Erythroblast (primary cell): ENCODE measurements around the gene FNDC4.
"Not testable (repeated sequence)": the region's sequence is repeated elsewhere in the genome, so short reads cannot be mapped to it uniquely, and the experiment has no call there.

Experiments used
- DNase-seq, 2 experiments: peaks; one replicate each; lab custom pipeline; 2025; lab: John Stamatoyannopoulos, UW
- GATA1 ChIP-seq: IDR thresholded peaks from 2 replicates; pipeline ENCODE4 v1.6.1; 2011; ENCODE audit warnings: low read depth, mild to moderate bottlenecking, control low read depth, low read length, moderate library complexity
- POLR2A ChIP-seq: IDR thresholded peaks from 2 replicates; pipeline ENCODE4 v1.6.1; 2011; ENCODE audit warnings: mild to moderate bottlenecking, low read length

Gene FNDC4, protein sequence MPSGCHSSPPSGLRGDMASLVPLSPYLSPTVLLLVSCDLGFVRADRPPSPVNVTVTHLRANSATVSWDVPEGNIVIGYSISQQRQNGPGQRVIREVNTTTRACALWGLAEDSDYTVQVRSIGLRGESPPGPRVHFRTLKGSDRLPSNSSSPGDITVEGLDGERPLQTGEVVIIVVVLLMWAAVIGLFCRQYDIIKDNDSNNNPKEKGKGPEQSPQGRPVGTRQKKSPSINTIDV

DNA sequence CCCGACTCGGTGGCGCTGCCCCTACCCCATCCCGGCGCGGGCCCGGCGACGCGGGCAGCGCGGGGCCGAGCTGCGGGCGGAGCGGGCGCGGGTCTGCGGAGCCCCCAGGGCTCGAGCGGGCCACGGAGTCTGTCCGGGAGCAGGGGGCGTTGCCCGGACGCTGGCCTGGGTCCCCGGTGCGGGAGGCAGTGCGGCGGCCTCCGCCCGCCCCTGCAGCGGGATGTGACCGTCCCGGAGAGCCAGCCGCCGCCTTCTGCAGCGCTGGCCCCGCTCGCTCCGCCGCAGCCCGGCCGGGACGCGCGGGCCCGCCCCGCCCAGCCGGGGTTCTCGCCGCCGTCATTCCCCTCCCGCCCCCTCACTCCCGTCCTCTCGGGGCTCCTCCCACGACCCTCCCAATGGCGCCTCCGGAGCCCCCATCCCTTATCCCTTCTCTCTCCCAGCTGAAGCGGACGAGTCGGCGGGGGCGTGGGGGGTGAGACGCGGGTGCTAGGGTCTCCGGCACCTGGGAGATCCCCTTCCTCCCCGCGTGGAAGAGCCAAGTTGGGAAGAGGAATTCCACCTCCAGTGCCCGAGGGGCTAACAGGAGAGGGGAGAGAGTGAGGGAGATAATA lies at the start of gene FNDC4:
FNDC4 (minus strand) TSS at position 257 of the 611 bp plus-strand sequence. CDS start 521 bp downstream, outside the sequence.
- TF ChIP-seq POLR2A, result no peak
- TF ChIP-seq GATA1, result no peak
- peak; percentile 29 to 51 for DNase-seq

DNA sequence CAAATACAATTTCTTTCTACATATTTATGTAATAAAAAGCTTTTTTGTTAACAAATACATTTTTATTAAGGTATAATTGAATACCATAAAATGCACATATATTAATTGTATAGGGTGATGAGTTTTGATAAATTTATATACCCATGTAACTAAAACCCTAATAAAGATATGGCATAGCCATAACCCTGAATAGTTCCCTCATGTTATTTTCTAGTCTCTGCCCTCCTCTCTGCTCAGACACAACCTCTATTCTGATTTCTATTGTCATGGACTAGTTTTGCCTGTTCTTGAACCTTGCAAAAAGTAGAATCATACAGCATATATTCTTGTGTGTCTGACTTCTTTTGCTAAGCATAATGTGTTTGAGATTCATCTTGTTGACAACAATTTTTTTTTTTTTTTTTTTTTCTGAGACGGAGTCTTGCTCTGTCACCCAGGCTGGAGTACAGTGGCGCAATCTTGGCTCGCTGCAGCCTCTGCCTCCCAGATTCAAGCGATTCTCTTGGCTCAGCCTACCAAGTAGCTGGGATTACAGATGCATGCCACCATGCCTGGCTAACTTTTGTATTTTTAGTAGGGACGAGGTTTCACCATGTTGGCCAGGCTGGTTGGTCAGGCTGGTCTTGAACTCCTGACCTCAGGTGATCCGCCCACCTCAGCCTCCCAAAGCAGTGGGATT lies 49.3 kb upstream of the FNDC4 start:
- TF ChIP-seq POLR2A, result no peak
- TF ChIP-seq GATA1, result no peak
- no peak for DNase-seq

DNA sequence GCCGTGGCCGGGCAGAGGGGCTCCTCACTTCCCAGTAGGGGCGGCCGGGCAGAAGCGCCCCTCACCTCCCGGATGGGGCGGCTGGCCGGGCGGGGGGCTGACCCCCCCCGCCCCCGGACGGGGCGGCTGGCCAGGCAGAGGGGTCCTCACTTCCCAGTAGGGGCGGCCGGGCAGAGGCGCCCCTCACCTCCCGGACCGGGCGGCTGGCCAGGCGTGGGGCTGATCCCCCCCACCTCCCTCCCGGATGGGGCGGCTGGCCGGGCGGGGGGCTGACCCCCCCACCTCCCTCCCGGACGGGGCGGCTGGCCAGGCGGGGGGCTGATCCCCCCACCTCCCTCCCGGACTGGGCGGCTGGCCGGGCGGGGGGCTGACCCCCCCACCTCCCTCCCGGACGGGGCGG lies 44.6 kb upstream of the FNDC4 start:
- DNase-seq, result not testable (repeated sequence)

DNA sequence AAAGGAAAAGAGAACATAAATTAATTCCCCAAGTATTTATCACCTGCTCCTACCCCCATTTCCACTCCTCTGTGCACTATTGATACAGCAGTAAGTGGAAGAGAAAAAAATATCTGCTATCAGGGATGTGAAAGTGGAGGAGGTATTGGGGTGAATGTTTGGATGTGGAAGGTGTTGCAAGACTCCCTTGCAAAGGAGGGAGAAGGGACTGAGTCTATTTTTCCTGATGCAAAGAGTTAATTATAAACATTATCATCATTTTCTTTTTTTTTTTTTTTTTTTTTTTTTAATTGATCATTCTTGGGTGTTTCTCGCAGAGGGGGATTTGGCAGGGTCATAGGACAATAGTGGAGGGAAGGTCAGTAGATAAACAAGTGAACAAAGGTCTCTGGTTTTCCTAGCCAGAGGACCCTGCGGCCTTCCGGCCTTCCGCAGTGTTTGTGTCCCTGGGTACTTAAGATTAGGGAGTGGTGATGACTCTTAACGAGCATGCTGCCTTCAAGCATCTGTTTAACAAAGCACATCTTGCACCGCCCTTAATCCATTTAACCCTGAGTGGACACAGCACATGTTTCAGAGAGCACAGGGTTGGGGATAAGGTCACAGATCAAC lies 43.9 kb upstream of the FNDC4 start:
- DNase-seq, result not testable (repeated sequence)

DNA sequence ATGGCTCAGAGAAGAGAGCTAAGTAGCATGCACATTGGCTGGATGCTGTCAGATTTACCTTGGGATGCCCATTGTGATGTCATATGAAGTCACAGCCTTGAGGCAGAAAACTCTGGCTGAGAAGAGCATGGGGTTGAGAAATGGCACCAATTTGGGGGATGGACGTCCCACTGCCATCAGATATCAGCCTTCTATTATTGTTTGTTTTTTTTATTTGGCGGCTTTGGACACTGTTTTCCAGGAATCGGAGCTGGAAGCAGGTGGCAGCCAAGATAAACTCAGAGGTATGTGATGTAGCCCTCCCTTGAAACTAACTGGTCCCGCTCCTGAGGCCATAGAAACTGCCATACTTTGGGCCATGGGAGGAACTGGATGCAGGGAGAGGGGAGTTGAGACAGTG lies 42.3 kb upstream of the FNDC4 start:
- DNase-seq, result no peak
- TF ChIP-seq POLR2A (no peak), GATA1 (no peak)

DNA sequence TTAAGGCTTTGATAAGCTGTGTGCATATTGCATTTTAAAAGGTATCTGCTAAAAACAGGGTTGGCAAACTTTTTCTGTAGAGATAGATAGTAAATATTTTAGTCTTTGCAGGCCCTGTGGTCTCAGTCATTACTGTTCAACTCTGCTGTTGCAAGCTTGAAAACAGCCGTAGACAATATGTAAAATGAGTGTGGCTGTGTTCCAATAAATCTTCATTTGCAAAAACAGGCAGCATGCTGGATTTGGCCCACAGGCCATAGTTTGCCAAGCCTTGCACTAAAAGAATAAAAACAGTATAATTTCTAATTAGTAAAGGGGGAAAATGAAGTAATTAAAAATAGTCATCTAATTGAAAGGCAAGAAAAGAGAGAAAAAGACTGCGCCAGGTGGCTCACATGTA lies 37.0 kb upstream of the FNDC4 start:
- DNase-seq, result no peak
- TF ChIP-seq POLR2A, result no peak
- TF ChIP-seq GATA1, result no peak

DNA sequence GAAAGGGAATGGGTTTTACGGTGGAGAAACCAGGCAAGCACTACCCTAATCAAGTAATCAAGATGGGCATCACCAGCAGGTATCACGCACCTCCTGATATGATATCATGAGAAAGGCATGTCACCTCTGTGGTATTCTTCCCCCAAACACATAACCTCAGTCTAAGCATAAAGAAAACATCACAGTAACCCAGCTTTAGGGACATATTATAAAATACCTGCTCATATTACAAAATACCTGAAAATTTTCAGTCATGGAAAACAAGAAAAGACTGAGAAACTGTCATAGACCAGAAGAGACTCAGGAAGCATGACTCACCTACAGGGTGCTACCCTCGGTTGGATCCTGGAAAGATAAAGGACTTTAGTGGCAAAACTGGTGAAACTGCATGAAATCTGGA lies 32.2 kb upstream of the FNDC4 start:
- TF ChIP-seq POLR2A (no peak), GATA1 (no peak)
- peak in 1 of 2 experiments; percentile 37 for DNase-seq

DNA sequence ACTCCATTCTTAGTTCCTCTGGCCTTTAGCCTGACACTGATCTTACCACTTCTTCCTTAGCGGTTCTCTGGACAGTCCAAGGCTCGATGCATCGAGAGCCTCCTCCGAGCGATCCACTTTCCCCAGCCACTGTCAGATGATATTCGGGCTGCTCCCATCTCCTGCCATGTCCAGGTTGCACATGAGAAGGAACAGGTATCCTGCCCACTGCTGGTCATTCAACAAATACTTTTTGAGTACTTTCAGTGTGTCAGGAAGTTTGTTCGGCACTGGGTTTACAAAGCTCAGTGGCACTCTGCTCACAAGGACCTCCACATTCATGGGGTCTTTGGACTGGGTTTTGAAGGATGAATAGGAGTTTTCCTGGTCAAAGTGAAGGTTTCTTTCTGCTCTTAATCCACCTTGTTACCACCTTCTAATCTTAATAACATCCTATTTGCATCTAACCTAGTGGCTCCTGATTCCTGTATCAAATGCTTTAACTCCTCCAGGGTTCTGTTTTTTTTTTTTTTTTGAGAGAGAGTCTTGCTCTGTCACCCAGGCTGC lies 27.5 kb upstream of the FNDC4 start:
- no peak for TF ChIP-seq GATA1
- TF ChIP-seq POLR2A, result no peak
- DNase-seq, result peak in 1 of 2 experiments; percentile 35

DNA sequence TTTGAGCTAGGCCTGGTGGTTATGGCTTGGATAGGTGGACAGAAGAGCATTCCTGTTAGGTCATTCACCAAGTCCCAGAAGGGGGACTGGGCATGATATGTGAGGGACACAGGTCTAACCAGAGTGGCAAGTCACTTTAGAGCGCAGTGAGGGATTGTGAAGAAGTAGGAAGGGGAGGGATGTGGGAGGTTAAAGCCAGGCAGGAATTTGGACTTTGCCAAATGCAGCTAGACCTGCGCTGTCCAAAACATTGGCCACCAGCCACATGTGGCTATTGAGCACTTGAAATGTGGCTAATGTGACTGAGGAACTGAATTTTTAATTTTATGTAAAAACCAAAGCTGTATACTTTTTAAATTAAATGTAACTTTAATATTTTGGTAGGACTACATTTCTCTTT lies 25.3 kb upstream of the FNDC4 start:
- DNase-seq, result no peak
- TF ChIP-seq GATA1 (no peak), POLR2A (no peak)

DNA sequence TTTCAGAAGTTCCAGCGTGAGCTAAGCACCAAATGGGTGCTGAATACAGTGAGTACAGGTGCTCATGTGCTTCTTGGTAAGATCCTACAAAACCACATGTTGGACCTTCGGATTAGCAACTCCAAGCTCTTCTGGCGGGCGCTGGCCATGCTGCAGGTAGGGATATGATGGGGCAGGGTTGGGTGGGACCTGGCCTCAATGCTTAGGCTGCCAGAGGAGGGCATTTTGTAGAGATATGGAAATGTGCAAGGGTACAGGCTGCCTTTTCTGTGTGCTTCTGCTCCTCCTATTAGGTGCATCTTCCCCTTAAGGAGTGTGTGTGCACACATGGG lies 23.7 kb upstream of the FNDC4 start:
- DNase-seq, result no peak
- TF ChIP-seq GATA1 (no peak), POLR2A (no peak)

DNA sequence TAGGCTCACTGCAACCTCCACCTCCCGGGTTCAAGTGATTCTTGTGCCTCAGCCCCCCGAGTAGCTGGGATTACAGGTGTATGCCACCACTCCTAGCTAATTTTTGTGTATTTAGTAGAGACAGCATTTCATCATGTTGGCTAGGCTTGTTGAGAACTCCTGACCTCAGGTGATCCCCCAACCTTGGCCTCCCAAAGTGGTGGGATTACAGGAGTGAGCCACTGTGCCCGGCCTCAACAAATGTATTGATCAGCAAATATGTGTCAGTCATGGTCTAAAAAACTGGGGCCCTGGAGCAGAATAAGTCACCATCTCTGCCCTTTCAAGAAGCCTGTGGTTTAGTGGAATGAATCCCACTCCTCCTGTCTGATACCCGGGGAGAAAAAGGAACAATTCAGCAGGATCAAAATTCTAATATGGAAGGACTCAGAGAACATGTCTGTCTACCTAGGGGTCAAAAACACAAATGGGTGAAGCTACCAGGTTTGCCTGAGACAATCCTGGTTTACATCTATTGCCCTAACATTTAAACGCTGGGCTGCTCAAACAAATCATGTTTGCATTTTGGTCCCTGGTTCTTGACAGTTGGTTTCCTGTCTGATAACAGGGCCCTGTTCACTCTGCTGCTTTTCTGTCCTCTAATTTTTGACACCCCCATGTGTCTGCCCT lies 23.2 kb upstream of the FNDC4 start:
- no peak for TF ChIP-seq POLR2A
- TF ChIP-seq GATA1, result no peak
- DNase-seq, result no peak

DNA sequence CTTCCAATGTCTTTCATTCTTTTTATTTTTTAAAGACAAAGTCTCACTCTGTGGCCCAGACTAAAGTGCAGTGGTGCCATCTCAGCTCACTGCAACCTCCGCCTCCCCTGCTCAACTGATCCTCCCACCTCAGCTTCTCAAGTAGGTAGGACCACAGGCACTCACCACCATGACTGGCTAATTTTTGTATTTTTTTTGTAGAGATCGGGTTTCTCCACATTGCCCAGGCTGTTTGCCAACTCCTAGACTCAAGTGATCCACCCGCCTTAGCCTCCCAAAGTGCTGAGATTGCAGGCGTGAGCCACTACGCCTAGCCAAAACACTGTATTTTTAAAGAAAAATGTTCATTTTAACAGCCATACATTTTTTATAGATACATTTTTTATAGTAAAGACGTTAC lies 14.3 kb upstream of the FNDC4 start:
- DNase-seq, result peak; percentile 24 to 35
- TF ChIP-seq POLR2A (no peak), GATA1 (no peak)

DNA sequence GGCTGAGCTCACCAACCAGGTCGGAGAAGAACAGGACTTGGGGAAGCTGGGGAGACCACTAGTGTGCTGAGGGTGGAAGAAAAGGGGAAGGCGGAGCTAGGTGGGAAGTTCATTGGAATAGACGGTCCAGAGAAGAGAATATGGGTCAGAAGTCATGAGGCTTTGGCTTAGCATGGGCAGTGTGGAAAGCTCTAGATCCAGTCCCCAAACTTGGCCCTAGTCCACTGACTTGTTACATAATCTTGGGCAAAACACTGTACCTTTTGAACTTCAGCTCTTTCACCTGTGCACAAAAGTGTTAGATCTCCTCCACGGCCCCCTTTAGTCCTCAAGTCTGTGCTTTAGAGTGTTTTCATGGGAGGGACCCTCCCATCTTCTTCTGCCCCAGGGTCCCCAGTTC lies 12.3 kb upstream of the FNDC4 start:
- DNase-seq, result no peak
- no peak for TF ChIP-seq GATA1
- TF ChIP-seq POLR2A, result no peak

DNA sequence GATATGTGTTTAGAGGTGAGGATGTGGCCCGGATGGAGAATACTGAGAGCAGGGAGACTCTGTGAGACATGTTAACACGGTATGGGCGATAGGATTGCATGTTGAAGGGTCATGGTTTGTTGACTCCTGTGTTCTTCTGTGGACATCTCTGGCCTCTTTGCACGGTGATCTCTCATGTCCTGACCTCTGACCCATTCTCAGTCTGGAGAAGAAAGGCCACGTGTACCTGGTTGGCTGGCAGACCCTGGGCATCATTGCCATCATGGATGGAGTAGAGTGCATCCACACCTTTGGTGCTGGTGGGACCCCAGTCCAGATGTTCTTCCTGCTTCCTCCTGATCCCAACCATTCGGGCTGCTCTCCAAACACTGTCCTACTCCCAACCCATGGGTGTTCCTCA lies 11.6 kb upstream of the FNDC4 start:
- DNase-seq, result no peak
- no peak for TF ChIP-seq POLR2A
- no peak for TF ChIP-seq GATA1
